GM21723 (cell line): ENCODE results near the gene SIAE.
"Not testable (repeated sequence)": the region's sequence is repeated elsewhere in the genome, so short reads cannot be mapped to it uniquely, and the experiment has no call there.

Source experiments
- ATAC-seq: cut with Tn5 transposase; IDR thresholded peaks from one replicate; pipeline ENCODE4 v1.9.1; 2021; ENCODE audit warnings: mild to moderate bottlenecking, moderate library complexity; ENCODE audit not compliant: unreplicated experiment

The SIAE gene

DNA sequence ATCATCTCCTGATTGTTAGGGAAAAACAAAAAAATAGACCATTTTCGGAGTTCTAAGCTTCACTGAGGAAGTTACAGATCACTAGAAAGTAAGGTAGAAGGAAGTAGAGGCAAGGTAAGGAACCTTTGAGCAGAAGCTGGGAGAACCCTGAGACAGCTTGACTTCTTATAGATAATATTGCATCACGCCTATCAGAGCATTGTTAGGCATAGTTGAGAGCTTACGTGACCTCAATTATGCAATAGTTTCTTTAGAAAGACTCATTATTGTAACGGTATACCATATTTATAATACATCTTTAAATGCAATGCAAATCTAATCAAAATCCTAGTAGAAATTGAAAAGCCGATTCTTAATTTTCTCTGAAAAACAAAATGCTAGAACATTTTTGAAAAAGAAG, 46.0 kb downstream of the SIAE start:
- ATAC-seq, result no peak

DNA sequence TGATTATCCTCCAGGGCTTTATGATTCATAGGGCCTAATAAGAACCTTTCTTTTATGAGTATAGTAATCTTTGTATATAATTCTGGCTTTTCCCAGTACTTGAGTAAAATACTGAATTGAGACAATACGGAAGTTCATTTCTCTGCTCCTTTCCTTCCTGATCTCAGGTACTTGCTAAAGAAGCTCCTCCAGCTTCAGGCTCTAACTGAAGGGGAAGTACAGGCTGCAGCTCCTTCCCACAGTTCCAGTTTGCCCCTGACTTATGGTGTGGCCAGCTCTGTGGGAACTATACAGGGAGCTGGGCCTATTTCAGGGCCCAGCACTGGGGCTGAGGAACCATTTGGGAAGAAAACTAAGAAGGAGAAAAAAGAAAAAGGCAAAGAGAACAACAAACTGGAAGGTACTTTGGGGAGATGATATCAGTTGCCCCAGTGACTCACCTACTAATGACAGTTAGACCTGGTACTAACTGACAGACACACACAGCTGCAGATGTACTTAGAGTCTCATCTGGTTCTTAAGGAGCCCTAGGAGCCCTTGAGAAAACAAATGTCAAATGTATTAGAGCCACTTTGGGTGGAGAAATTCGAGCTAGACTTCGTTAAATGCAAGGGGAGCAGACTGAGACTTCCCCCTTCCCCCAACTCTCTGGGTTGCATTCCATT, 47.9 kb downstream of the SIAE start:
- no peak for ATAC-seq

DNA sequence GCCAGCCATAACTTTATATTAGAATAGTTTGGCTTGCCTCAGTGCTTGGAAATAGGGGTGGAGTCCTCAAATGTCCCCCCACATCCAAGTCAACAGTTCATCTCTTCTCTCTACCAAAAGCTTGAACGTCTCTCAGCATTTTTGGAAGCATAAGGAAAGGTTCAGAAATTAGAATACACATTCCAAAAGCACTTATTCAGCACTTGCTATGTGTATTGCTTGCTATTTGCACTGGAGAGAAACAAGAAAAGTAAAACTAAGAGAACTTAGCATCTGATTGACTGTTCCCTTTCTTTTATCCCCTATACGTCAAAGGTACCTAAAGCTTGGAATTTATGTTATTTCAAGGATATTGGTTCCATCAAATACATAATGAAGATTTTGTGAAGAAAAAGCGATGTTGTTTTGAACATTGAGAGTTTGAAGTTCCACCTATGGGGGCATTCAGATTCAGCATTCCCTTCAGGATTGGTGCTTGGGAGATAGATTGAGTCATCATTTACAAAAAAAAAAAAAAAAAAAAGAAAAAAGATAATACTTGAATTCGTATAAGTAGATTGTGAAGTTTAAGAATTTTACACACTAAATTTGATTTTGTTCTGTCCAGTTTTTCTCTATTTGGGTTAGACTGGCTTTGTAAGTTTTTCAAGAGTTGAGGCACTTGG, 49.5 kb downstream of the SIAE start:
- no peak for ATAC-seq

DNA sequence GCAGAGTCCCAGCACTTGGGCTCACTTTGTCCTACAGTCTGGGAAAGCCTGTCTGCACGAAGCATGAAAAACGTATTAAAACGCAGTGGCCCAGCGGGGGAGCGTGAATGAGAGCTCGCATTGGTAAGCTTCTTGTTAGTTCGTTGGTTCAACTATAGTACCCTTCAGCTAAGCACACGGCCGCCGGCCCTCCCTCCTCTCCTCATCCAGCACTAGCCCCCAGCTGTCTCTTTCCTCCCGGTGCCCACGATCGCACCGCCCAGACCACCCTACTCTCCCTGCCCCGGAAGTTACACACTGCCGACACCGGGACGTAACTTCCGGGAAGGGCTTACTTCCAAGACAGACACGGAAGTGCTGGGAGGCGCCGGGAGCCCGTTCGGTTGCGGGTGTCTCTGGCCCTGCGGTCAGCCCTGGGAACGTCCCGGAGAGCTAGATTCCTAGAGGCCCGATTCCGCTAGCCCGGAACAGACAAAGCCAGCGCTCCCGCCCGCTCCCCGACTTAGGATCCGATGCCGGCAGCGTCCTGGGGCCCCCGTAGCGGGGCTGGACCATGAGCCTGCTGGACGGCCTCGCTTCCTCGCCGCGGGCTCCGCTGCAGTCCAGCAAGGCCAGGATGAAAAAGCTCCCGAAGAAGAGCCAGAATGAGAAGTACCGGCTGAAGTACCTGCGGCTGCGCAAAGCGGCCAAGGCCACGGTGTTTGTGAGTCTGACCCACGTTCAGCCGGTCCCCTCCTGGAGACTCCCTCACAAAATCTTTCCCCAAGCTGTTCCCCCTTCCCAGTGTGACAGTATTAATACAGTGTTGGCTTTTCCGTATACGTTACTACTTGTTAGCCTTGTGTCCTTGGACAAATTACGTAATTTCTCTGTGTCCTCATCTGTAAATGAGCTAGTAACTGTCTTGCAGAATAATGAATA, 50.7 kb downstream of the SIAE start, which contains the start of gene TBRG1:
Gene TBRG1 (plus strand): TSS at position 334 of the 921 bp plus-strand sequence. CDS start 220 bp downstream, at position 554.
- peak; percentile 99 for ATAC-seq

DNA sequence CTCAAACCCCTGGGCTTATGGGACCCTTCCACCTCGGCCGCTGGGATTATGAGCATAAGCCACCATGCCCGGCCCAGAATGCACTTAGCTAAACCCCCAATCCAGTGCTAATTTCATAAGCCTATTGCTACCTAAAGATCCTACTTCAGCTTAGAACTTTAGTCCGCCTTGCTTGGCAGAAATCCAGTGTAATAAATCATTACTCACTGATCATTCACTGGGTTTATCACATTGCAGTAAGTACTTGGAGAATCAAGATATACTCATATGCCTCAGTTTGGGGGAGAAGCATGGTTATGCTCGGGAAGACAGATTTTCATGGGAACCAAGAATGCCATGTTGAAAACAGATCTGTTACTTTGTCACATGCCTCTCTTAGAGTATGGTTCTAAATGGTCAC, 54.7 kb downstream of the SIAE start:
- ATAC-seq, result no peak

DNA sequence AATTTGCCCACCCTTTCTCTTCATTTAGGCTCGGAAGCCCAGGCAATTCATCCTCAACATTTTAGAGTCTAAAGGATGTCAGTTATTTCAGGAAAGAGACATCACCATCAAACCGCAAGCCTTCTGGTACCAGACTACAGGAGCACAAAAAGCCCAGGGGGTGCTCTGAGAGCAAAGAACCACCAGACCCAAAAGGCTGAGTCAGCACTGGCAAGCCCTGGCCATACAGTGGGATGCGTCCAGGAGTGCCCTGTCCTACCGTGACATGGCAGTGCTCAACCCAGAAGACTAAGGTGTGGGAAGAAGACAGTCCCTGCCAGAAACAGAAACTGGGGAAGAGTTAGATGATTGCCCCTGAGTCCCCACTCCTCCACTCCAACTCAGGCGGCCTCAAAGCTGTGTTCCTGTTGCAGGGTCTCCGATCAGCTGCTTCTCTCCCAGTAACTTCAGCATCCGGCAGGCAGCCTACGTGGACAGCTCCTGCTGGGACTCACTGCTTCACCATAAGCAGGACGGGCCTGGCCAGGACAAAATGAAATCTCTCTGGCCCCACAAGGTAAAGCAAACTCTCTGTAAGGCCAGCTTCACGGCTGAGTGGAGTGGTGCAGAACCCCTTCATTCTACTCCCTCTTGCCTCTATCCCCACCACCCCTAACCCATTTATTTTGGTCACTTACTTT, 60.8 kb downstream of the SIAE start:
- ATAC-seq, result no peak

DNA sequence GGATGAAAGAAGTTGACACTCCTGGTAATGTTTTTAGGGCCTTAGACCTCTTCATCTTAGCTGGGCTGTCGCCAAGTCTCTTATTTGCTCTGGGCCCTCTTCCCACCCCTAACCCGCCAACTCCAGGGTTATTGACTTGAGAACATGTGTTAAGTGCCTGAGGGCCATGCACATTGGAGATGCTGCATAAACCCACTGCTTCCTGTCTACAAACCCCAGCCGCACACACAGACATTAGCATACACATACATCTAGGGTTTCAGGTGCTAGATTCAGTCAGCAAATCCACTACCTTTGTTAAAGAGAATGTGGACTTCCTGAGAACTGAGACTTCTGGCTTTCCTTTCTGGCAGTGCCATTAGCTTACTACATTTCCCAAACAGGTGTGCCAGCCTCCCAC, 61.5 kb downstream of the SIAE start:
- ATAC-seq, result no peak

DNA sequence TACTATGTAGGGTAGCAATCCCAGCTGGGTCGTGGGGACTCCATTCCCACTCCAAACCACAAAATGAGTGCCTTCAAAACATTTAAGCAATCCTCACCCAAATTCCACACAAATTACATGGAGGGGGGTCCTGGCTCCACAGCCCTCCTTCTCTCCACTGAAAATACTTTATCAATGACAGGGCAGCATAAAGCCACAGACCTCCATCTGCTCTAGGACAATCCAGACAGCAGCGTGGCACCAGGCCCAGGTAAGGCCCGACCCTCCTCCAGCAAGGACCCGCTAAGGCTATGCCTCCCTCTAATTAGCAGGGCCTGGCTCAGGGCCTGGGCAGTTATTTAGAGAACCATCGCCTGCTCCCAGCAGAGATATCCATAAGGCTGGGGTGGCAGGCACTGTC, 62.5 kb downstream of the SIAE start, which contains the start of gene PANX3:
Gene PANX3 (plus strand): TSS at position 365 of the 400 bp plus-strand sequence. CDS start 129 bp downstream, outside the sequence.
- ATAC-seq, result no peak

DNA sequence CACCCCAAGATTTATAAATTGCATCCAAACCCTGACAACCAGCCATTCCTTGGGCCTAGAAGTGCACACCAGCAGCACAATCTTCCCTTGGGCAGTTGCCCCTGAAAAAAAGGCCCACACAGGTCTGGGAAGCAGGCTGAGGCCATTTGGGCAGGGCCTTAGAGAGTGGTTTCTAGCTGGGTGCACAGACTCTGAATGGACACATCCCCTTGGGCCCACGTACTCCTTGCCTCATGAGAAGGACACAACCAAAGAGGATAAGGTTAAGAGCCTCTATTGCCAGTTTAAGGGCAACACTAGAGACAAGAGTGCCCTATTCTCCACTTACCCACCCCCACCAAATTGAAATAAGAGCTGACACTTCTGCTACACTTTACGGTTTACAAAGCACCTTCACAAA, 63.2 kb downstream of the SIAE start:
- ATAC-seq, result no peak

DNA sequence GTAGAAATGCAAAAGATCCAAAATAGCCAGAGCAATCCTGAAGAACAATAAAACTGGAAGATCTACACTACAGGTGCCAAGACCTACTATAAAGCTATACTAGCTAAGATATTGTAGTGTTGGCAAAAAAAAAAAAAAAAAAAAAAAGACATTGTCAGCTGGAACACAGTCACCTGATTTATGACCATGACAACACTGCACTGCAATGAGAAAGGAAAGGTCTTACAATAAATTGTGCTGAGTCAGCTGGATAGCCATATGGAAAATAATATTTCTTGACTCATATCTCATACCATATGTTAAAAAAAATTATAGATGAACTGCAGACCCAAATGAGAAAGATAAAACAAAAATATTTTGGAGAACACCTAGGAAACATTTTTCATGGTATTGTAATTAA, 65.4 kb downstream of the SIAE start:
- ATAC-seq, result no peak

DNA sequence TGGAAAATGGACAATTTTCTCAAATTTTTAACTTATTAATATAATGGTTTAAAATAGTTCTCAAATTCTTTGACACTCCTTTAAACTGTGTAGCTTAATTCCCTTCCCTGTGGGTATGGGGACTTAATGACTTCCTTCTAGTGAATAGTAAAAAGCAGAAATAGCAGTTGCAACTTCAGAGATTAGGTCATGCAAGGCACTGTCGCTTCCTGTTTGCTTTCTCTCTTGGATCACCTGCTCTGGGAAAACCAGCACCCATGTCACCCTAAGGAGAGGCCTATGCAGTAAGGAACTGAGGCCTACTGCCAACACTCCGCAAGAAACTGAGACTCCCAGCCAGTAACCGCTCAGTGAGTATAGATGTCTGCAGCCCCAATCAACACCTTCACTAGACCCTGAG, 67.8 kb downstream of the SIAE start:
- no peak for ATAC-seq

DNA sequence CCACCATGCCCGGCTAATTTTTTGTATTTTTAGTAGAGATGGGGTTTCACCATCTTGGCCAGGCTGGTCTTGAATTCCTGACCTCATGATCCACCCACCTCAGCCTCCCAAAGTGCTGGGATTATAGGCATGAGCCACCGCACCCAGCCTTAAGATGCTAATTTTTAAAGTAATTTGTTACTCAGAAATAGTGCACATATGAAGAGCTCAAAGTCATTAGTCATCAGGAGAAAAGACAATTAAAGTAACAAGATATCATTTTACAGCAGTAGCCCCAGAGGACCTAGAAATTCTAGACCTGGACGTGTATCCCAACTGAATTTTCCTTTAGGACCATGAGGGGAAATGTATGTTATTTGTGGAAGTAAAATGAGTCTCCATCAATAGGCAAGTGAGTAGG, 70.8 kb downstream of the SIAE start:
- ATAC-seq, result not testable (repeated sequence)

DNA sequence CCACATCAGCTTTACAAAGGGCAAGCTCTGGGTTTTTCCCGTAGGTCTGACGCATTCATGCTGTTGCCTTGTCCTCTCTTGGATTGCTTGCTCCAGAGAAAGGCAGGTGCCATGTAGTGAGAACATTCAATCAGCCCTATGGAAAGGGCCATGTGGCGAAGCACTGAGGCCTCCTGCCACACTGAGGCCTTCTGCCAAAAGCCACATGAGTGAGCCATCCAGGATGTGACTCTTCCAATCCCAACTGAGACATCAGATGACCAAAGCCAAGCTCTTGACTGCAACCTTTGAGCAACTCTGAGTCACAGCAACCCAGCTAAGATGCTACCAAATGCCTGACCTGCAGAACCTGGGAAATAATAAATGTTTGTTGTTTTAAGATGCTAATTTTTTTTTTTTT, 71.3 kb downstream of the SIAE start:
- ATAC-seq, result no peak

DNA sequence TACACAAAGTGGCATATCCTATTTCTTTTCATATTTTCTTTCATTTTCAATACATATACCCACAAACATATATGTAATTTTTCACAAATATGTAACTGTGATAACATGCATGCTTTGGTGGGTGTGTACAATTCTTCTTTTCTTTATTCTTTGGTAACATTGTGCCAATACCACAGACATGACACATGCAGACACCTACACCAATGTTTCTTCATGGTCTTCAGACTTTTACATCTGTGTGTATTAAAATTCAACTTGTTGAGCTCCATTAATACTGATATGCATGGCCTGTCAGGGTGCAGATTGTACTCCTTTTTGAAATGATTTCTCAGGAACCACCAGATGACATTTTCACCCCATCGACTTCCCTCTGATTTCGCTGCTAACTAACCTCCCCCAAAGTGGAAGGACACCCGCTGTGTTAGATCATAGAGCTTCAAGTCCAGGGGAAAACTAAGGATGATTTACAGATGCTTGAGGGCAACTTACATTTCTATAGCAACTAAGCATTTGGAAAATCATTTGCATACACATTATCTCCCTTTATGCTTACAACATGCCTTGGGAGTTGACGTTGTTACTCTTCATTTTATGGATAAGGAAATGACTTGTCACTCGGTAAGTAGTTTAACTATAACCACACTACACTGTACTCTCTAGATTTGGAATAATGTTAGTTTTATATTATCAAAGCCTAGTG, 72.8 kb downstream of the SIAE start:
- no peak for ATAC-seq

DNA sequence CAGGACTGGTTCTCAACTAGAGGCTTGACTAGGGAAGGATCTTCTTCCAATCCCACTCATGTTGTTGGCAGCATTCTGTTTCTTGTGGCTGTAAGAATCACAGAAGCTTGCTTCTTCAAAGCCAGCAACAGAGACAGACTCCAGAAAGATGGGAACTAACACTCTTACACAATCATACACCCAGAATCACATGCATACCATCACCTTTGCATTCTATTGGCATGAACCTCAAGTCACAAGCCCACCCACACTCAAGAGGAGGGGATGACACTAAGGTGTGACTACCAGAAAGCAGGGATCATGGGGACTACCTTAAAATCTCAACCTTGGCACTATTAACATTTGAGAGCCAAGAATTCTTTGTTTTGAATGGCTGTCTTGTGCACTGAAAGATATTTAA, 75.9 kb downstream of the SIAE start:
- ATAC-seq, result no peak

DNA sequence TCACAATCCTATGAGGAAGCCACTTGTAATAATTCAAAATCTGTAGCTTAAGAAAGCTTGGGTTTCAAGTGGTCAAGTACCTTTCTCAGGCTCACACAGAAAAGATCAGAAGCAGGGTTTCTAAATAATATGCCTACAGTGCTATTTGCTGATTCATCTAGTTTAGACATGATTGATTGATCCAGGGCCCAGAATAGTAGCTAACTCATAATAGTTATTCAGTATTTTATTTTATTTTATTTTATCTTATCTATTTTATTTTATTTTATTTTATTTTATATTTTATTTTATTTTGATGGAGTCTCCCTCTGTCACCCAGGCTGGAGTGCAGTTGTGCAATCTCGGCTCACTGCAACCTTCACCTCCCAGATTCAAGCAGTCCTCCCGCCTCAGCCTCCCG, 78.2 kb downstream of the SIAE start:
- no peak for ATAC-seq

DNA sequence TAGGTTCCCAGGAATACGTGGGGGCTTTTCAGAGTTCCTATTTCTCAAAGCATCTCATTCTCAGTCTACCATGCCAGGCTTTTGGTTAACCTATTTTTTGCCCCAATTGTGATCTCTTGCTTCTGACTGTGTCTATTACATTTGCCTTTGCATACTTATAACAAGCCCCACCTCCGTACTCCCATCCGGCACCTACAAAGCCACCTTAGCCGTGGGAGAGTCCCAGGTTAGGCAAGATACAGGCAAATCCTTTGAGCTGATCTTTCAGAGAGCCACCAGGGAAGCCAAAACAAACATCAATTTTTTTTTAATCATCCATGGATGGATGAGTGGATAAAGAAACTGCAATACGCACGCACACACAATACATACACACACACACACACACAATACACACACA, 80.9 kb downstream of the SIAE start:
- no peak for ATAC-seq

DNA sequence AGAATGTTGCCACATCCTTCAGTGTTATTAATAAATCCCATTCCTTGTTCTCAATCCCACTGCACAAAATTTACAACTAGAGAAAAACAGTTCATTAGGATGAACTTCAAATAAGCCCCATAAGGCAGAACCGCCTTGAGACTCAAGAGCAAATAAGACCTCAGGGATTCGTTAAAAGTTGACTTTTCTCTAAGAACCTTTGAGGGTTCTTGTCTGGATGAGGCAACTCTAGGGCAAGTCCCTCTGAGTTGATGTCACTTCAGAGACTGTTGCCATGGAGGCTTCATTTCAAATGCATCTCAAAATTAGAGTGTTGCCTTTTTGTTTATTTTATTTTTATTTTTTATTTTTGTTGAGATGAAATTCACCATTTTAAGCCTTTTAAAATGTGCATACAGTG, 82.1 kb downstream of the SIAE start:
- ATAC-seq, result no peak

DNA sequence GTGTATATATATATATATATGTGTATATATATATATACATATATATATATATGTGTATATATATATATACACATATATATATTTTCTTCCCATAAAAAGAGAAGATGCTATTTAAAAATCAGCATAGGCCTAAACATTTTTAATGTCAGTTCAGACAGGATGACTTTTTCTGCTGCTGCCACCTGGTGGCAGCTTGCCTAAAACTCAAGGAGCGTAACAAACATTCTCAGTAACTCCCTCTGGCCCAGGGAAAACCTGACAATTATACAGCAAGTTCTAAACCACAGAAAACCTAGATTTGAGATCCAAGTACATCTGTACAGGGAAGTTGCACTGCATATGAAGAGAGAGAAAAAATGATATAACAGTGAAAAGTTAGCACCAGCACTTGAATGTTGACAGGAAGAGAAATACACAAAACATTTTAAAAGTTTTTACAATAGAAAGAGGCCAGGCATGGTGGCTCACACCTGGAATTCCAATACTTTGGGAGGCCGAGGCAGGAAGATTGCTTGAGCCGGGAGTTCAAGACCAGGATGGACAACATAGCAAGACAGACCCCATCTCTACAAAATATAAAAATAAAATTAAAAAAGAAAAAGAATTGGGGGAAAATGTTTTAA, 87.2 kb downstream of the SIAE start:
- no peak for ATAC-seq
